ENCODE data around the gene ZNF189.

DNA sequence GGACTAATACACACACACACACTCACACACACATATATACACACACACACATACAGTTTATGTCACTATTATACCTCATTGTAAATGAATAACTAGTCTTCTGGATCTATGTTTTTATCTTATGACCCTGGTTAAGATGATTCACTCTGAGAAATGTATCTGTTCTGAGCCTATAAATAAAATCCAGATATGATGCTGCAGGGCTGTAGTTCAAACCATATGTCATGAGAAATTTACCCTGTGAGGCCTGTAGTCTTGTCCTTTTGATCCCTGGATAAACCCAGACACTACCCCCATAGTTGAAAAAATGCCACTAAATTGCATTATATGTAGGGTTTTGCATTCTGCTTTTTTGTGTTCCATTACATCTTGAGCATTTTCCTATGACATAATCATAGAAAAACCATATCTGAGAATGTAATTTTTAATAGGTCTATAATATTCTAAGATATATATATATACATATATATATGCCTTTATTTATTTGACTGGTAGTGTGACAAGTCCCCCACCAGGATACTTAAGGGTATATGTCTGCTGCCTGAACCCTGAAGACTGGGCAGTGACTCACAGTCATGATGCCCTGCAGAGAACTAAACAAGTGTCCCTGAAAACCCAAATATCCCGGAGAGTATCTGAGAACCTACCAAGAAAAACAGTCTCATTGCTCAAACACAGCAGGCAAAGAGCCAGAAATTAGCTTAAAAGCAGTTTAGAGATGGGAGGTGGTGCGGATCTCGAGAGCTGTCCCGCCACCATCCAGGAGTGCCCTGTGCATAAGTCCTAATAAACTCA lies 55.3 kb downstream of the ZNF189 start:
- no peak for TF ChIP-seq EZH2 (IDR thresholded peaks at IDR 0.05; ENCODE audit: low read depth)
- TF ChIP-seq CTCF (conservative IDR thresholded peaks at IDR 0.05) = no peak

Measured in PC-9 (cell line).